ENCODE results near the gene YTHDC1.

DNA sequence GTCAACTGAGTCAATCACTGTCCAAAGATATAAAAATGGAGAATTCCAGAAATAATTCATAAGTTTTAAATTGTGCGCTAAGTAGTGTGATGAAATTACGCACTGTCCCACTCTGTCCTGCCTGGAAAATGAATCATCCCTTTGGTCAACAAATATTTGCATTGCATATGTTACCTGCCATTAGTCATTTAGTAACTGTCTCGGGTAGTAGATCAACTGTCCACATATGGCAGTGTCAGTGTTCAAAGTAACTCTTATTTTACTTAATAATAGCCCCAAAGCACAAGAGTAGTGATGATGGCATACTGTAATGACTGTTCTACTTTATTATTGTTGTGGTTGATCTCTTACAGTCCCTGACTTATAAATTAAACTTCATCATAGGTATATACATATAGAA is 3.4 kb downstream of the YTHDC1 start:
- TF ChIP-seq, protein P1, sequence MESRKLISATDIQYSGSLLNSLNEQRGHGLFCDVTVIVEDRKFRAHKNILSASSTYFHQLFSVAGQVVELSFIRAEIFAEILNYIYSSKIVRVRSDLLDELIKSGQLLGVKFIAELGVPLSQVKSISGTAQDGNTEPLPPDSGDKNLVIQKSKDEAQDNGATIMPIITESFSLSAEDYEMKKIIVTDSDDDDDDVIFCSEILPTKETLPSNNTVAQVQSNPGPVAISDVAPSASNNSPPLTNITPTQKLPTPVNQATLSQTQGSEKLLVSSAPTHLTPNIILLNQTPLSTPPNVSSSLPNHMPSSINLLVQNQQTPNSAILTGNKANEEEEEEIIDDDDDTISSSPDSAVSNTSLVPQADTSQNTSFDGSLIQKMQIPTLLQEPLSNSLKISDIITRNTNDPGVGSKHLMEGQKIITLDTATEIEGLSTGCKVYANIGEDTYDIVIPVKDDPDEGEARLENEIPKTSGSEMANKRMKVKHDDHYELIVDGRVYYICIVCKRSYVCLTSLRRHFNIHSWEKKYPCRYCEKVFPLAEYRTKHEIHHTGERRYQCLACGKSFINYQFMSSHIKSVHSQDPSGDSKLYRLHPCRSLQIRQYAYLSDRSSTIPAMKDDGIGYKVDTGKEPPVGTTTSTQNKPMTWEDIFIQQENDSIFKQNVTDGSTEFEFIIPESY (IDR thresholded peaks at IDR 0.05; ENCODE audit: borderline replicate concordance, low read depth), result no peak
- TF ChIP-seq, protein P2, sequence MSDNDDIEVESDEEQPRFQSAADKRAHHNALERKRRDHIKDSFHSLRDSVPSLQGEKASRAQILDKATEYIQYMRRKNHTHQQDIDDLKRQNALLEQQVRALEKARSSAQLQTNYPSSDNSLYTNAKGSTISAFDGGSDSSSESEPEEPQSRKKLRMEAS (IDR thresholded peaks at IDR 0.05; ENCODE audit: low read depth), result no peak
- TF ChIP-seq TEAD4 (IDR thresholded peaks at IDR 0.05; ENCODE audit: borderline replicate concordance, insufficient read depth) (no peak), FOXM1 (IDR thresholded peaks at IDR 0.05; ENCODE audit: low read depth) (no peak)

Data from SK-N-SH (cell line).